Right atrium auricular region (tissue), 2 donors: ENCODE data around the gene COL4A4. TPM values are rescaled to one million over a fixed set of nuclear protein-coding genes. Genes with fewer than 3 reads are reported as not detected.

ENCODE experiments used
- DNase-seq: peaks from one replicate; pipeline ENCODE4 v3.0.0-alpha.2; 2019; ENCODE audit warnings: low spot score
- H3K27ac ChIP-seq, 2 donors: fragments of 200-600 bp; sonication (generic); 1 replicate in 1 of 2; 2 replicates in 1 of 2; pipeline ENCODE4 v1.5.1; 2016 to 2019
- H3K27me3 ChIP-seq, 2 donors: fragments of 200-600 bp; sonication (generic); one replicate each; pipeline versions ENCODE4 v1.5.1 to v1.6.0; 2017 to 2019
- H3K36me3 ChIP-seq: fragments of 200-600 bp; sonication (generic); one replicate; pipeline ENCODE4 v1.5.1; 2016
- H3K4me1 ChIP-seq, 2 donors: fragments of 200-600 bp; sonication (generic); one replicate each; pipeline versions ENCODE4 v1.5.1 to v1.6.0; 2017 to 2019
- H3K4me3 ChIP-seq, 2 donors: fragments of 200-600 bp; sonication (generic); 1 replicate in 1 of 2; 2 replicates in 1 of 2; pipeline ENCODE4 v1.5.1; 2017 to 2019; ENCODE audit warnings: mild to moderate bottlenecking in 1 of 2, moderate library complexity in 1 of 2
- H3K9me3 ChIP-seq, 2 donors: fragments of 200-600 bp; sonication (generic); one replicate each; pipeline ENCODE4 v1.5.1; 2019
- total RNA-seq, 2 donors: library from RNA; depleted of rRNA; stranded (reverse); fragments of >200 nt; gene quantifications; one replicate each; pipeline ENCODE4 v1.1.0, GENCODE V29; 2016
- TF ChIP-seq, protein P1 (sequence below), 2 donors: fragments of 200-600 bp; sonication (generic); IDR thresholded peaks; one replicate each; pipeline ENCODE4 v1.5.1; 2019; ENCODE audit warnings: antibody characterized with exemption in 2 of 2

COL4A4 gene
- total RNA-seq, 2 donors from 2014 or later: 3.8 to 10.0 TPM

- H3K4me1 ChIP-seq: no peaks in the 10 kb centered on the region
- no peaks in the 10 kb centered on the region for H3K9me3 ChIP-seq
- TF ChIP-seq, protein P1, sequence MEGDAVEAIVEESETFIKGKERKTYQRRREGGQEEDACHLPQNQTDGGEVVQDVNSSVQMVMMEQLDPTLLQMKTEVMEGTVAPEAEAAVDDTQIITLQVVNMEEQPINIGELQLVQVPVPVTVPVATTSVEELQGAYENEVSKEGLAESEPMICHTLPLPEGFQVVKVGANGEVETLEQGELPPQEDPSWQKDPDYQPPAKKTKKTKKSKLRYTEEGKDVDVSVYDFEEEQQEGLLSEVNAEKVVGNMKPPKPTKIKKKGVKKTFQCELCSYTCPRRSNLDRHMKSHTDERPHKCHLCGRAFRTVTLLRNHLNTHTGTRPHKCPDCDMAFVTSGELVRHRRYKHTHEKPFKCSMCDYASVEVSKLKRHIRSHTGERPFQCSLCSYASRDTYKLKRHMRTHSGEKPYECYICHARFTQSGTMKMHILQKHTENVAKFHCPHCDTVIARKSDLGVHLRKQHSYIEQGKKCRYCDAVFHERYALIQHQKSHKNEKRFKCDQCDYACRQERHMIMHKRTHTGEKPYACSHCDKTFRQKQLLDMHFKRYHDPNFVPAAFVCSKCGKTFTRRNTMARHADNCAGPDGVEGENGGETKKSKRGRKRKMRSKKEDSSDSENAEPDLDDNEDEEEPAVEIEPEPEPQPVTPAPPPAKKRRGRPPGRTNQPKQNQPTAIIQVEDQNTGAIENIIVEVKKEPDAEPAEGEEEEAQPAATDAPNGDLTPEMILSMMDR (IDR thresholded peaks at IDR 0.05): peak; percentile 17 to 67
- H3K4me3 ChIP-seq: no peak overlapping the region
- no peaks in the 10 kb centered on the region for H3K36me3 ChIP-seq
- DNase-seq: no peak
- H3K27ac ChIP-seq: no peak overlapping the region
- H3K27me3 ChIP-seq: no peaks in the 10 kb centered on the region
Measured at GRCh38 chr2:227106845-227107759, 56.9 kb downstream of the COL4A4 start.

GRCh38 chr2:227103583-227103982 lies 60.4 kb downstream of the COL4A4 start:
- Histone ChIP-seq H3K36me3 (peaks cover 1% of the 10 kb centered on the region), H3K4me1 (no peaks in the 10 kb centered on the region), H3K4me3 (no peak overlapping the region), H3K27ac (no peak overlapping the region), H3K9me3 (no peaks in the 10 kb centered on the region), H3K27me3 (no peaks in the 10 kb centered on the region)
- DNase-seq: no peak
- TF ChIP-seq, protein P1 (IDR thresholded peaks at IDR 0.05): no peak

DNA sequence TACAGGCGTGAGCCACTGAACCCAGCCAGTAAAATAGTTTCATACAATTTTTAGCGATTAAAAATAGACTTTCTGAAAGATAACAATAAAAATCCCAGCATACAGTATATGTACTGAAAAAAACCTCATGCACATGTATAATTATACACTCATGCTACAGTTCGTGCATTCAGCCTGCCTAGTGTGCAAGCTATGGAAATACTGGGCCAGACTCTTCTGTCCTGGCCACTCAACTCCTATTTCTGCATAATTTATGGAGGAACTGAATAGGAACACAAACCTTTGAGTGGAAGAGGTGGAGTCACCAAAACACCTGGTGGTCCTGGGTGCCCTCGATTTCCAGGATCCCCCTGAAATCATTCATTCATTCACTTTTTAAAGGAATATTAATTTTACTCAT lies 64.7 kb downstream of the COL4A4 start:
- Histone ChIP-seq H3K27me3 (no peaks in the 10 kb centered on the region), H3K27ac (no peak overlapping the region), H3K4me3 (no peak overlapping the region), H3K4me1 (no peaks in the 10 kb centered on the region), H3K36me3 (peaks cover 6% of the 10 kb centered on the region), H3K9me3 (no peaks in the 10 kb centered on the region)
- TF ChIP-seq, protein P1 (IDR thresholded peaks at IDR 0.05): no peak
- DNase-seq: no peak

GRCh38 chr2:227098162-227098515 lies 65.9 kb downstream of the COL4A4 start:
- H3K4me3 ChIP-seq: no peak overlapping the region
- H3K27me3 ChIP-seq: no peaks in the 10 kb centered on the region
- peaks cover 6% of the 10 kb centered on the region for H3K36me3 ChIP-seq
- no peaks in the 10 kb centered on the region for H3K4me1 ChIP-seq
- no peaks in the 10 kb centered on the region for H3K9me3 ChIP-seq
- TF ChIP-seq, protein P1 (IDR thresholded peaks at IDR 0.05): no peak
- no peak overlapping the region for H3K27ac ChIP-seq
- no peak for DNase-seq

GRCh38 chr2:227097495-227098161 lies 66.4 kb downstream of the COL4A4 start:
- H3K9me3 ChIP-seq: no peaks in the 10 kb centered on the region
- no peak overlapping the region for H3K4me3 ChIP-seq
- H3K36me3 ChIP-seq: peaks cover 6% of the 10 kb centered on the region
- no peak overlapping the region for H3K27ac ChIP-seq
- no peak for DNase-seq
- H3K27me3 ChIP-seq: no peaks in the 10 kb centered on the region
- H3K4me1 ChIP-seq: no peaks in the 10 kb centered on the region
- TF ChIP-seq, protein P1 (IDR thresholded peaks at IDR 0.05): no peak
